AG09309 (cell line): ENCODE results near the gene SPRED2.
"Not testable (repeated sequence)": the region's sequence is repeated elsewhere in the genome, so short reads cannot be mapped to it uniquely, and the experiment has no call there.

Experiments
- DNase-seq: peaks from one replicate; pipeline ENCODE4 v3.0.0-alpha.2; 2010; ENCODE audit warnings: low read depth
- H3K4me3 ChIP-seq: 2 replicates; pipeline ENCODE4 v1.5.1; 2011; ENCODE audit warnings: mild to moderate bottlenecking, low read depth, low read length, moderate library complexity; ENCODE audit not compliant: control insufficient read depth
- TF ChIP-seq, protein P1 (sequence below): IDR thresholded peaks from 2 replicates; pipeline ENCODE4 v1.5.1; 2011; ENCODE audit warnings: mild to moderate bottlenecking, low read depth, low read length, inconsistent platforms; ENCODE audit not compliant: insufficient read depth, control insufficient read depth; ENCODE audit errors: missing control alignments

Gene SPRED2

GRCh38 chr2:65344689-65345088 lies 87.7 kb downstream of the SPRED2 start:
- TF ChIP-seq, protein P1, sequence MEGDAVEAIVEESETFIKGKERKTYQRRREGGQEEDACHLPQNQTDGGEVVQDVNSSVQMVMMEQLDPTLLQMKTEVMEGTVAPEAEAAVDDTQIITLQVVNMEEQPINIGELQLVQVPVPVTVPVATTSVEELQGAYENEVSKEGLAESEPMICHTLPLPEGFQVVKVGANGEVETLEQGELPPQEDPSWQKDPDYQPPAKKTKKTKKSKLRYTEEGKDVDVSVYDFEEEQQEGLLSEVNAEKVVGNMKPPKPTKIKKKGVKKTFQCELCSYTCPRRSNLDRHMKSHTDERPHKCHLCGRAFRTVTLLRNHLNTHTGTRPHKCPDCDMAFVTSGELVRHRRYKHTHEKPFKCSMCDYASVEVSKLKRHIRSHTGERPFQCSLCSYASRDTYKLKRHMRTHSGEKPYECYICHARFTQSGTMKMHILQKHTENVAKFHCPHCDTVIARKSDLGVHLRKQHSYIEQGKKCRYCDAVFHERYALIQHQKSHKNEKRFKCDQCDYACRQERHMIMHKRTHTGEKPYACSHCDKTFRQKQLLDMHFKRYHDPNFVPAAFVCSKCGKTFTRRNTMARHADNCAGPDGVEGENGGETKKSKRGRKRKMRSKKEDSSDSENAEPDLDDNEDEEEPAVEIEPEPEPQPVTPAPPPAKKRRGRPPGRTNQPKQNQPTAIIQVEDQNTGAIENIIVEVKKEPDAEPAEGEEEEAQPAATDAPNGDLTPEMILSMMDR, result no peak
- no peak overlapping the region for H3K4me3 ChIP-seq
- no peak for DNase-seq

DNA sequence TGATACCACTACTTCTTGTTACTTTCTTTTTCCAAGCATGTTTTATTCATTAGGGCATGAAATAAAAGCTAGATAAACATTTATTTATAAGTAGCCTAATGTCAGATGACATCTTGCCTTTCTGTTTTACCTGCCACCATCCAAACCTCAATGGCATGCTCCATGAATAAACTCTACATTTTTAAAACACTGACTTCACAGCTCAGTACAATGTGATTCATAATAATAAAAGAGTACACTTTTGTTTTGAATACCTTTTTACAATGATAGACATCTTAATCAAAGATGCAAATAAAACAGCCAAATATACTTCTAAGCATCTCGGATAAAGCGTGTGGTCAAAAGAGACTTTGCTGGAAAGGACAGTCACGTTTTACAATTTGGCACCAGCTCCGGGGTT lies 88.2 kb downstream of the SPRED2 start:
- H3K4me3 ChIP-seq, result no peak overlapping the region
- TF ChIP-seq, protein P1, result no peak
- no peak for DNase-seq

DNA sequence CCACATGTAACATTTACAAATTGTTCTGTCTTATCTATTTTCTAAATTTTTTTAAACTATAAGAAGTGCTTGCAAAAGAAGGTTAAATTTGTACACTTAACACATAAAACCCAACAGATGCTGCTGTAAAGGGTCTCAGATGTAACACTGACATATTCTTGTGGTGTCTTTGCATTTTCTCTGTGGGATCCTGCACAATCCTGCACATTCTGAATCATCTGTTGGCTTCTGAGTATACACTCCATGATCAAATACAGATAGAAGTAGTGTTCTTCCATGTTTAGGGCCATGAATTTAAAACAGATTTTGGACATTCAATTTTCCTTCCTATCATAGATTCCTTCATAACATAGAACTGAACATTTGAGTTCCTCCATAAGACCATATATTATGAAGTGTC lies 89.0 kb downstream of the SPRED2 start:
- DNase-seq, result no peak
- TF ChIP-seq, protein P1, result no peak
- H3K4me3 ChIP-seq, result no peak overlapping the region

GRCh38 chr2:65340898-65341681 lies 91.3 kb downstream of the SPRED2 start:
- no peak overlapping the region for H3K4me3 ChIP-seq
- TF ChIP-seq, protein P1, result no peak
- DNase-seq, result no peak

DNA sequence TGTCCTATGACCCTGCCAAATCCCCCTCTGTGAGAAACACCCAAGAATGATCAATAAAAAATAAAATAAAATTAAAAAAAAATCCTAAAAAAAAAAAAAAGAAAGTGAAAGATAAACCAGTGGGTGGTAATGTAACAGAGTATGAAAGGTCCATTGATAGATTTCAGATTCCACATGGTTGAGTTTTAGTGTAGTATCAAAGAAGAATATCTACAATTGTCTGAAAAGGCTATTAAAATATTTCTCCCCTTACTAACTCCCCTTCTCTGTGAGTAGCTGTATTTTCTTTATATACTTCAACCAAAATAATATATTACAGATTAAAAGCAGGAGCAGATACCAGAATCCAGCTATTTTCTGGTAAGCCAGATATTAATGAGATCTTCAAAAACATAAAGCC lies 92.8 kb downstream of the SPRED2 start:
- DNase-seq, result no peak
- TF ChIP-seq, protein P1, result no peak

GRCh38 chr2:65338830-65339495 lies 93.4 kb downstream of the SPRED2 start:
- not testable (repeated sequence) for H3K4me3 ChIP-seq, DNase-seq

More for the DNA sequence above, 92.8 kb downstream of the SPRED2 start:
- H3K4me3 ChIP-seq, result no peak overlapping the region

DNA sequence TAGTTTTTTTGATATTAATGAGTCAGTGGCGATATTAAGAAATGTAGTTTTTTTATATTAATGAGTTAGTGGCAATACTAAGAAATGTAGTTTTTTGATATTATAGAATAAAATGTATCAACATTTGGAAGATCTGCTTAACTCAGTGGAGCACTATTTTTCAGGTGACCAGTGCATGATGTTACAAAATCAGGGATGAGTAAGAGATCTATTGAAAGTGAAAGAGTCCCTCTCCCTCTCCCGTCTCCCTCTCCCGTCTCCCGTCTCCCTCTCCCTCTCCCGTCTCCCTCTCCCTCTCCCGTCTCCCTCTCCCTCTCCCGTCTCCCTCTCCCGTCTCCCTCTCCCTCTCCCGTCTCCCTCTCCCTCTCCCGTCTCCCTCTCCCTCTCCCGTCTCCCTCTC lies 94.5 kb downstream of the SPRED2 start:
- not testable (repeated sequence) for H3K4me3 ChIP-seq, DNase-seq
